Activated CD8-positive, alpha-beta memory T cell treated with anti-CD3 and anti-CD28 coated beads for 24 hours (primary cell): ENCODE measurements around the gene ABI1.
A peak's percentile ranks its signal among the peaks of the same experiment; 100 is the strongest.

ENCODE experiments used
- DNase-seq: peaks from one replicate; pipeline ENCODE4 v3.0.0-alpha.2; 2020

ABI1 gene

GRCh38 chr10:26765549-26765948 is 95.2 kb downstream of the ABI1 start:
- DNase-seq = no peak

GRCh38 chr10:26759008-26759407 is 101.8 kb downstream of the ABI1 start:
- DNase-seq = no peak

- no peak for DNase-seq
Observed at GRCh38 chr10:26755443-26755903, 105.3 kb downstream of the ABI1 start.

GRCh38 chr10:26746061-26746460 is 114.7 kb downstream of the ABI1 start:
- no peak for DNase-seq

GRCh38 chr10:26743841-26744240 is 116.9 kb downstream of the ABI1 start:
- DNase-seq = no peak

- DNase-seq = no peak
Observed at GRCh38 chr10:26743091-26743490, 117.7 kb downstream of the ABI1 start.

GRCh38 chr10:26741368-26741767 is 119.4 kb downstream of the ABI1 start:
- no peak for DNase-seq

GRCh38 chr10:26739071-26739631 is 121.6 kb downstream of the ABI1 start:
- DNase-seq = no peak

GRCh38 chr10:26738301-26738911 is 122.4 kb downstream of the ABI1 start:
- DNase-seq = no peak

- DNase-seq = no peak
Observed at GRCh38 chr10:26737730-26738129, 123.0 kb downstream of the ABI1 start.

- DNase-seq = no peak
Observed at GRCh38 chr10:26735435-26735834, 125.3 kb downstream of the ABI1 start.

- DNase-seq = no peak
Observed at GRCh38 chr10:26733750-26734568, 126.8 kb downstream of the ABI1 start.

GRCh38 chr10:26730552-26730951 is 130.2 kb downstream of the ABI1 start:
- DNase-seq = no peak

- no peak for DNase-seq
Observed at GRCh38 chr10:26729395-26729794, 131.4 kb downstream of the ABI1 start.

- DNase-seq = no peak
Observed at GRCh38 chr10:26728957-26729356, 131.8 kb downstream of the ABI1 start.

GRCh38 chr10:26727005-26727404 is 133.8 kb downstream of the ABI1 start:
- DNase-seq = no peak

- no peak for DNase-seq
Observed at GRCh38 chr10:26725837-26726727, 134.7 kb downstream of the ABI1 start.

GRCh38 chr10:26723016-26723415 is 137.7 kb downstream of the ABI1 start:
- no peak for DNase-seq

GRCh38 chr10:26721561-26721960 is 139.2 kb downstream of the ABI1 start:
- DNase-seq = peak; percentile 68

GRCh38 chr10:26717476-26717875 is 143.3 kb downstream of the ABI1 start:
- DNase-seq = no peak

GRCh38 chr10:26715137-26715487 is 145.6 kb downstream of the ABI1 start:
- DNase-seq = no peak

- DNase-seq = no peak
Observed at GRCh38 chr10:26714415-26715136, 146.2 kb downstream of the ABI1 start.
